ENCODE results near the gene IFI6.

DNA sequence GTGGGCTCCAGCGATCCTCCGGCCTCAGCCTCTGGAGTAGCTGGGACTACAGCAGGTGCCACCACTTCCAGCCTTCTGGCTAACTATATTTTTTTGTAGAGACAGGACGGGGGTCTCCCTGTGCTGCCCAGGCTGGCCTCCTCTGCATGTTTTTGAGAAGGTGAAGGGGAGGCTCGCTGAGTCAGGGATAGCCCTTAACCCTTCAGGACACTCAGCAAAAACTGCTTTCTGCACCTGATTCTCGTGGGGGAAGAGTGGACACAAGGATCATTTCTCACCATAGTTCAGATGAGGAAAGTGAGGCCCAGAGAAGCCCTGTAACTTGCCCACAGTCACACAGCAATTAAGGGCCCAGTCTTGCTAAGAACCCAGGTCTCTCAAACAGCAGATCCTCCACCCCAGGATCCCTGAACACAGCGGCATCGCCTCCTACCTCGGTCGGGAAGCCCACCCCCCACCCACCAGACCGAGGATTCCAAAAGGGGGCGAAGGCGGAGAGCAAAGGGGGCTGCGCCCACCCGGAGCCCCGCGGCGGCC is 38.3 kb downstream of the IFI6 start:
- TF ChIP-seq CTCF (IDR thresholded peaks at IDR 0.05) (no peak), POLR2A (IDR thresholded peaks at IDR 0.05) (no peak)
